Measurements from ENCODE around the gene SERINC2. TPM values are rescaled to one million over a fixed set of nuclear protein-coding genes. Genes with fewer than 3 reads are reported as not detected.
A peak's percentile ranks its signal among the peaks of the same experiment; 100 is the strongest.
"Not testable (repeated sequence)": the region's sequence is repeated elsewhere in the genome, so short reads cannot be mapped to it uniquely, and the experiment has no call there.

SERINC2 gene
- total RNA-seq, 4 donors from 2014 or later, result 29.6 to 108 (median 79.2) TPM

DNA sequence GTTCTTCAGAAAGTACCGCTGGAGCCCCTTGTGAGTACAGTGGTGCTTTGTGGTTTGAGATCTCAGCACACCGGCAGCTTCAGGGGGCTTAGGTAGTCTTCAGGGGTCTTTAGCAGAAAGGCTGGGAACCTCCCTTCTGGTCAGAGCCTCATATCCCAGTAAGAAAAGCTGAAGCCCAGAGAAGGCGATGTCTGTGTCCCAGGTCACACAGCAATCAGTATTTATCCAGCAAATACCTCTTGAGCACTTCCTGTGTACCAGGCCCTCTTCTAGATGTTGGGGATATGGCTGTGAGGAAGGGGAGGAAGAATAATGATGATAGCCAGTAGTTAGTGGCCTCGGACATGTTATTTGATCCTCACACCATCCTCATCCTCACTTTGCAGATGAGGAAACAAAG, 14.3 kb downstream of the SERINC2 start:
- TF ChIP-seq, protein P1, sequence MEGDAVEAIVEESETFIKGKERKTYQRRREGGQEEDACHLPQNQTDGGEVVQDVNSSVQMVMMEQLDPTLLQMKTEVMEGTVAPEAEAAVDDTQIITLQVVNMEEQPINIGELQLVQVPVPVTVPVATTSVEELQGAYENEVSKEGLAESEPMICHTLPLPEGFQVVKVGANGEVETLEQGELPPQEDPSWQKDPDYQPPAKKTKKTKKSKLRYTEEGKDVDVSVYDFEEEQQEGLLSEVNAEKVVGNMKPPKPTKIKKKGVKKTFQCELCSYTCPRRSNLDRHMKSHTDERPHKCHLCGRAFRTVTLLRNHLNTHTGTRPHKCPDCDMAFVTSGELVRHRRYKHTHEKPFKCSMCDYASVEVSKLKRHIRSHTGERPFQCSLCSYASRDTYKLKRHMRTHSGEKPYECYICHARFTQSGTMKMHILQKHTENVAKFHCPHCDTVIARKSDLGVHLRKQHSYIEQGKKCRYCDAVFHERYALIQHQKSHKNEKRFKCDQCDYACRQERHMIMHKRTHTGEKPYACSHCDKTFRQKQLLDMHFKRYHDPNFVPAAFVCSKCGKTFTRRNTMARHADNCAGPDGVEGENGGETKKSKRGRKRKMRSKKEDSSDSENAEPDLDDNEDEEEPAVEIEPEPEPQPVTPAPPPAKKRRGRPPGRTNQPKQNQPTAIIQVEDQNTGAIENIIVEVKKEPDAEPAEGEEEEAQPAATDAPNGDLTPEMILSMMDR (IDR thresholded peaks at IDR 0.05), result no peak
- TF ChIP-seq POLR2A (IDR thresholded peaks at IDR 0.05), result no peak
- intact Hi-C loops (cut with DNase I), result loop anchor here (10.0 kb wide), 1 partner anchor 117 kb away; no protein-coding TSS in a partner anchor

DNA sequence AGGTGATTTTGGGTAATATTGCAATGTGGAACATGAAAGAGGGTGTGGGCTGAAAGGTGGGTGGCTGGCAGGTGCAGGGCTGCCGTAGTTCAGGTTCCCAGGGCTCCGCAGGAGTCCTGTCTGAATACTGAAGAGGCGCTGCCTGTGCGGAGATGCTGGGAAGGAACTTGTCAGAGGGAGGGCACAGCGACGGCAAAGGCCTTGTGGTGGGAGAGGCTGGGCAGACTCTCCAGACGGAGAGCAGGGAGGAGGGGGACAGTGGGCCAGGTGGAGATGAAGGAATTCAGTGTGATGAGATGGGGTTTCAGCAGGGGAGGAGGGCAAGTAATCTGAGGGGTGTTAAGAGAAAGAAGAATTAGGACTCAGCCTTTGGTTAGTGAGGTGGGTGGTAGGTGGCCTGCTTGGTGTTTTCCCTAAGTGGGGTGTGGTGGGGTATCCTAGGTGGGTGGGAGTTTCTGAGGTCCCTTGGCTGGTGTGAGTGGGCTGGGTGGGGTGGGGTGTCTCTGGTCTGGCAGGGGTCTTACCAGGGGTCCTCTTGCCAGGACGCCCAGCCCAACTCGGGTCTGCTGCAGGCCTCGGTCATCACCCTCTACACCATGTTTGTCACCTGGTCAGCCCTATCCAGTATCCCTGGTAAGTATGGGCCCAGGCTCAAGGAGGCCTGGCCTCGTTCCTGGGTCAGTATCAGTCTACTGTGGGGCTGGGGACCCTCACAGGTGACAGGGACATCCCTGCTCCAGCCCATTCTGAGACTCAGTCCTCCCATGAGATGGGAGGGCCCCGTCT, 15.6 kb downstream of the SERINC2 start:
- H3K27ac ChIP-seq, result no peak overlapping the region
- peaks cover 0 to 1% (median 0%) of the 10 kb centered on the region in 4 donors for H3K27me3 ChIP-seq
- intact Hi-C loops (cut with DNase I), result loop anchor here (10.0 kb wide), 1 partner anchor 116 kb away; no protein-coding TSS in a partner anchor
- peaks cover 0 to 67% (median 0%) of the 10 kb centered on the region in 3 donors for H3K36me3 ChIP-seq
- no peak for TF ChIP-seq POLR2A (IDR thresholded peaks at IDR 0.05)
- TF ChIP-seq, protein P1 (IDR thresholded peaks at IDR 0.05), result no peak
- WGBS, 2 donors, result 90 to 97% methylated on average over 11 of the region's 12 CpGs
- H3K4me1 ChIP-seq, result peaks cover 0 to 17% (median 7%) of the 10 kb centered on the region in 3 donors
- H3K4me3 ChIP-seq, result no peak overlapping the region
- DNase-seq, result no peak
- H3K9me3 ChIP-seq, result no peaks in the 10 kb centered on the region

More for the DNA sequence above, 14.3 kb downstream of the SERINC2 start:
- H3K9me3 ChIP-seq, result no peaks in the 10 kb centered on the region
- peaks cover 0 to 4% (median 0%) of the 10 kb centered on the region in 4 donors for H3K27me3 ChIP-seq
- peaks cover 6 to 26% (median 7%) of the 10 kb centered on the region in 3 donors for H3K4me1 ChIP-seq
- 92 to 97% methylated on average over 3 to 4 of the region's 4 CpGs for WGBS, 2 donors
- H3K36me3 ChIP-seq, result peaks cover 0 to 58% (median 0%) of the 10 kb centered on the region in 3 donors
- DNase-seq, result no peak
- peak overlapping the region in 2 of 4 donors; percentile 63 to 77 for H3K27ac ChIP-seq
- no peak overlapping the region for H3K4me3 ChIP-seq

DNA sequence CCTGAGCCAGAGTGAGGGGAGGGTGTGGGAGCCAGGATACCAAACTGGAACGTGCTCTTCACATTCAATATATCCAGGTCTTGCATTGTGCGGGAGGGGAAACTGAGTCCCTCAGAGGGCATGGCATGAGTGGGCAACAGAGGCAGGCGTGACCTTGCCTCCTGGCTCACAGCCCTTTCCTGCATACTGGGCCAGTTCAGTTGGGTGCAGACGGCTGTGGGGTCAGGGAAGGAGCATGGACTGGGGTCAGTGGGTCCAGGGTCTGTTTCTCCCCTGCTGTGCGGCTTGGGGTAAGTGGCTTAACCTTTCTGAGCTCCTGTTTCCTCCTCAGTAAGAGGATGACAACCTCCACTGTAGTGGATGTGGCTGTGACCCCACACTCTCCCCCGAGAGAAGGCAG, 16.6 kb downstream of the SERINC2 start:
- intact Hi-C loops (cut with DNase I), result loop anchor here (10.0 kb wide), 1 partner anchor 115 kb away; no protein-coding TSS in a partner anchor
- DNase-seq, result no peak
- 100% methylated on average over 5 of the region's 6 CpGs; no CpG with 5 or more reads in 1 of the 2 donors for WGBS, 2 donors
- Histone ChIP-seq H3K4me1 (peaks cover 0 to 21% (median 7%) of the 10 kb centered on the region in 3 donors), H3K36me3 (peaks cover 0 to 67% (median 0%) of the 10 kb centered on the region in 3 donors), H3K27ac (no peak overlapping the region), H3K27me3 (no peaks in the 10 kb centered on the region), H3K9me3 (no peaks in the 10 kb centered on the region), H3K4me3 (no peak overlapping the region)
- TF ChIP-seq POLR2A (IDR thresholded peaks at IDR 0.05), result no peak
- TF ChIP-seq, protein P1 (IDR thresholded peaks at IDR 0.05), result no peak

DNA sequence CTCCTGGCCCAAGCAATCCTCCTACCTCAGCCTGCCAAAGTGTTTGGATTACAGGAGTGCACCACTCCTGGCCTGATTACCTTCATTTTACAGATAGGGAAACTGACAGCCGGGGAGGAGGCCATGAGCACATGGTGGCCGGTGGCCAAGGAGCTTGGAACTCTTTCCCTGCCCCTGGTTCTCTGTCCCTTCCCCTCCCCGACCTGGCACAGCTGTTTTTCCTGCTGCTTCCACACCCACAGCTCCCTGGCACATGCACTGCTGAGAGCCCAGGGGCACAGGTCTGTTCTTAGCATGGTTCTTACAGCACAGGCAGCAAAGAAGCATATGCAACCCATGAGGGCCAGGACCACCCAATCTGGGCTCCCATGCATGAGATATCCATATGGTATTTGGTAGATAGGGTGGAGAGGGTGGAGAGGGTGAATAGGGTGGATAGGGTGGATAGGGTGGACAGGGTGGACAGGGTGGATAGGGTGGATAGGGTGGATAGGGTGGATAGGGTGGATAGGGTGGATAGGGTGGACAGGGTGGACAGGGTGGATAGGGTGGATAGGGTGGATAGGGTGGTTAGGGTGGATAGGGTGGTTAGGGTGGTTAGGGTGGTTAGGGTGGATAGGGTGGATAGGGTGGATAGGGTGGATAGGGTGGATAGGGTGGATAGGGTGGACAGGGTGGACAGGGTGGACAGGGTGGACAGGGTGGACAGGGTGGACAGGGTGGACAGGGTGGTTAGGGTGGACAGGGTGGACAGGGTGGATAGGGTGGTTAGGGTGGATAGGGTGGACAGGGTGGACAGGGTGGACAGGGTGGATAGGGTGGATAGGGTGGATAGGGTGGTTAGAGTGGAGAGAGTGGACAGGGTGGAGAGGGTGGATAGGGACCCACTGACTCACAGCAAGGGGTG, 18.6 kb downstream of the SERINC2 start:
- H3K27ac ChIP-seq; H3K9me3 ChIP-seq; H3K4me3 ChIP-seq; DNase-seq; H3K27me3 ChIP-seq; intact Hi-C loops (cut with DNase I): not testable (repeated sequence)
- H3K36me3 ChIP-seq, result peaks cover 0 to 58% (median 0%) of the 10 kb centered on the region in 3 donors
- WGBS, 2 donors, result 47 to 58% methylated on average over 3 of the region's 3 CpGs
- H3K4me1 ChIP-seq, result peaks cover 0 to 11% (median 0%) of the 10 kb centered on the region in 3 donors

DNA sequence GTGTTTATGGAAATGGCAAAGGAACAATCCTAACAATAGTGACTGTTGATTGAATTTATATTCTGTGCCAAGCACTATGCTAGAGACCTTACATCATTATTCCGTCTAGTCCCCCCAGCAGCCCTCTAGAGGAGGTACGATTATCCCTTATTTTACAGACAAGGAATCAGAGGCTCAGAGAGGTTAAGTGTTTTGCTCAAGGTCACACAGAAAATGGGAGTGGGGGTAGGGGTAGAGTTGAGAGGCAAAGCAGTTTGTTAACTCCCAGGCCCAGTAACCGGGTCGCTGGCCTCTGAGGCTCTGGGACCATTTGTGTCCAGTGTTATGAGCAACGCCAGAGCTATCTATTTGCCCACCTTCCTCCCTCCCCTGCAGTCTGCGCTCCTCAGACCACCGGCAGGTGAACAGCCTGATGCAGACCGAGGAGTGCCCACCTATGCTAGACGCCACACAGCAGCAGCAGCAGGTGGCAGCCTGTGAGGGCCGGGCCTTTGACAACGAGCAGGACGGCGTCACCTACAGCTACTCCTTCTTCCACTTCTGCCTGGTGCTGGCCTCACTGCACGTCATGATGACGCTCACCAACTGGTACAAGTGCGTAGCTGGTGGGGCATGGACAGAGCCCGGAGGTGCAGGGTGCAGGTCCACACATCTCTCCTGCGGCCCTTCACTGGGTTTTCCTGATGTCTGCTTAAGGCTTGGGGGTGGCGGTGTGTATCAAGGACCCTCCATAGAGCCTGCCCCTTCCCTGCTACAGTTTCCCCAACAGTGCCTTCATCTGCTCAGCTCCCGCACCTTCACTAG, 19.8 kb downstream of the SERINC2 start:
- Histone ChIP-seq H3K4me3 (no peak overlapping the region), H3K9me3 (no peaks in the 10 kb centered on the region), H3K27me3 (peaks cover 0 to 4% (median 0%) of the 10 kb centered on the region in 4 donors), H3K36me3 (peaks cover 0 to 48% (median 0%) of the 10 kb centered on the region in 3 donors), H3K27ac (no peak overlapping the region), H3K4me1 (peaks cover 0 to 11% (median 0%) of the 10 kb centered on the region in 3 donors)
- 91 to 93% methylated on average over 13 to 14 of the region's 20 CpGs for WGBS, 2 donors
- intact Hi-C loops (cut with DNase I), result no loop called here
- DNase-seq, result no peak
- TF ChIP-seq, protein P1 (IDR thresholded peaks at IDR 0.05), result no peak
- TF ChIP-seq POLR2A (IDR thresholded peaks at IDR 0.05), result no peak
